Activated T-cell treated with anti-CD3 and anti-CD28 coated beads for 4 hours (primary cell): Measurements from ENCODE around the gene ANKMY1.
A peak's percentile ranks its signal among the peaks of the same experiment; 100 is the strongest.

Source experiments
- DNase-seq: peaks from one replicate; pipeline ENCODE4 v3.0.0-alpha.2; 2020

ANKMY1 gene

GRCh38 chr2:240594511-240595380, 37.0 kb upstream of the ANKMY1 start:
- DNase-seq: no peak

- no peak for DNase-seq
These were observed 36.1 kb upstream of the ANKMY1 start for GRCh38 chr2:240593703-240594451.

- no peak for DNase-seq
These were observed 35.4 kb upstream of the ANKMY1 start for GRCh38 chr2:240593026-240593702.

- DNase-seq: no peak
These were observed 34.0 kb upstream of the ANKMY1 start for GRCh38 chr2:240591784-240592183.

GRCh38 chr2:240591226-240591625, 33.4 kb upstream of the ANKMY1 start:
- DNase-seq: no peak

- DNase-seq: no peak
These were observed 32.9 kb upstream of the ANKMY1 start for GRCh38 chr2:240590681-240591111.

GRCh38 chr2:240589850-240590525, 32.2 kb upstream of the ANKMY1 start:
- DNase-seq: no peak

GRCh38 chr2:240589375-240589774, 31.6 kb upstream of the ANKMY1 start:
- DNase-seq: no peak

- no peak for DNase-seq
These were observed 30.9 kb upstream of the ANKMY1 start for GRCh38 chr2:240588669-240589068.

- no peak for DNase-seq
These were observed 30.3 kb upstream of the ANKMY1 start for GRCh38 chr2:240588006-240588655.

GRCh38 chr2:240586919-240587800, 29.4 kb upstream of the ANKMY1 start:
- DNase-seq: no peak

GRCh38 chr2:240586198-240586918, 28.6 kb upstream of the ANKMY1 start, which contains the start of gene CAPN10:
CAPN10 (plus strand) TSS chr2:240586734; CDS start chr2:240586912, 178 bp downstream.
- DNase-seq: peak; percentile 91

GRCh38 chr2:240585681-240586197, 28.0 kb upstream of the ANKMY1 start:
- DNase-seq: no peak

GRCh38 chr2:240585101-240585500, 27.3 kb upstream of the ANKMY1 start:
- no peak for DNase-seq

- DNase-seq: no peak
These were observed 26.8 kb upstream of the ANKMY1 start for GRCh38 chr2:240584486-240585031.

- DNase-seq: no peak
These were observed 26.0 kb upstream of the ANKMY1 start for GRCh38 chr2:240583774-240584173.

GRCh38 chr2:240582781-240583180, 25.0 kb upstream of the ANKMY1 start:
- DNase-seq: no peak

GRCh38 chr2:240581811-240582210, 24.0 kb upstream of the ANKMY1 start:
- DNase-seq: no peak

- peak; percentile 61 for DNase-seq
These were observed 22.2 kb upstream of the ANKMY1 start for GRCh38 chr2:240579771-240580614.
